Endometrial microvascular endothelial cells (primary cell): ENCODE data around the gene CLCN2. TPM values are rescaled to one million over a fixed set of nuclear protein-coding genes. Genes with fewer than 3 reads are reported as not detected.

ENCODE experiments used
- in situ Hi-C: cut with HindIII; loops from 2 replicates; pipeline ENCODE4 v1.10.0; 2017; ENCODE audit warnings: low sequenced_read_pairs, low pct_unique_long_range_greater_than_20kb; ENCODE audit errors: inconsistent ontology term
- total RNA-seq: library from RNA; depleted of rRNA; stranded (reverse); fragments of >200 nt; gene quantifications from one replicate; pipeline ENCODE4 v1.2.3, GENCODE V29; 2015; ENCODE audit errors: inconsistent ontology term

CLCN2 gene
- total RNA-seq, 1 donor from 2014 or later, result 3.4 TPM

DNA sequence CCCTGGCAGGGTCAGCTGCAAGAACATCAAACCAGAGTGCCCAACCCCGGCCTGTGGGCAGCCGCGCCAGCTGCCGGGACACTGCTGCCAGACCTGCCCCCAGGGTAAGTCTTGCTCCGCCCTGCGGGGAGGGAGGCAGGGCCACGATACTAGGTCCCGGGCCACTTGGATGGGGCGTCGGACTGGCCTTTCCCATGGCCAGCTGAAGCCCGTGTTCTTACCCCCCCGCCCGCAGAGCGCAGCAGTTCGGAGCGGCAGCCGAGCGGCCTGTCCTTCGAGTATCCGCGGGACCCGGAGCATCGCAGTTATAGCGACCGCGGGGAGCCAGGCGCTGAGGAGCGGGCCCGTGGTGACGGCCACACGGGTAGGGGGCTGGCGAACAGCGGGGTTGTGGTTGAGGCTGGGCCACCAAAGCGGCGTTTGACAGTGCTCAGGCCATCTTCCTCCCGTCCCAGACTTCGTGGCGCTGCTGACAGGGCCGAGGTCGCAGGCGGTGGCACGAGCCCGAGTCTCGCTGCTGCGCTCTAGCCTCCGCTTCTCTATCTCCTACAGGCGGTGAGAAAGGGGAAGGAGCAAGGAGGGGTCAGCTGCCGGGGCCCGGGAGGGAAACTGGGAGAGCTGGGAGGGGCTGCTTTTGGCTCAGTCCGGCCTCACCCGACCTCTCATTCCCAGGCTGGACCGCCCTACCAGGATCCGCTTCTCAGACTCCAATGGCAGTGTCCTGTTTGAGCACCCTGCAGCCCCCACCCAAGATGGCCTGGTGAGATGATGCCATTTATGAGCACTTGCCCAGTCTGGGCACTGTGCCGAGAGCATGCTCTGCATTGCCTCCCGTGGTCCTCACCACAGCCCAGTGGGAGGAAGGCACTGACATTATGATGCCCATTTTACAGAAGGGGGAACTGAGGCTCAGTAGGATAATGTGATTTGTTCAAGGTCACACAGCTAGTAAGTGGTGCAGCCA, 20.1 kb upstream of the CLCN2 start:
- in situ Hi-C loops, result no loop called here

- in situ Hi-C loops, result no loop called here
Observed at GRCh38 chr3:184380627-184381260, 19.3 kb upstream of the CLCN2 start.

DNA sequence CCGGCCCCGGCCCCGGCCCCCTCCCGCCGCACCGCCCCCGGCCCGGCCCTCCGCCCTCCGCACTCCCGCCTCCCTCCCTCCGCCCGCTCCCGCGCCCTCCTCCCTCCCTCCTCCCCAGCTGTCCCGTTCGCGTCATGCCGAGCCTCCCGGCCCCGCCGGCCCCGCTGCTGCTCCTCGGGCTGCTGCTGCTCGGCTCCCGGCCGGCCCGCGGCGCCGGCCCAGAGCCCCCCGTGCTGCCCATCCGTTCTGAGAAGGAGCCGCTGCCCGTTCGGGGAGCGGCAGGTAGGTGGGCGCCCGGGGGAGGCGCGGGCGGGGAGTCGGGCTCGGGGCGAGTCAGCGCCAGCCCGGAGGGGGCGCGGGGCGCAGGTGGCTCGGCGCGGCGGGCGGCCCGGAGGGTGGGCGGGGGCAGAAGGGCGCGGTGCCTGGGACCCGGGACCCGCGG, 18.8 kb upstream of the CLCN2 start:
- in situ Hi-C loops, result no loop called here

- in situ Hi-C loops, result no loop called here
Observed at GRCh38 chr3:184379358-184380184, 18.2 kb upstream of the CLCN2 start, which contains the start of gene CHRD. TSS of gene CHRD (plus strand) at chr3:184380054. CDS start at chr3:184380319, 265 bp downstream.

DNA sequence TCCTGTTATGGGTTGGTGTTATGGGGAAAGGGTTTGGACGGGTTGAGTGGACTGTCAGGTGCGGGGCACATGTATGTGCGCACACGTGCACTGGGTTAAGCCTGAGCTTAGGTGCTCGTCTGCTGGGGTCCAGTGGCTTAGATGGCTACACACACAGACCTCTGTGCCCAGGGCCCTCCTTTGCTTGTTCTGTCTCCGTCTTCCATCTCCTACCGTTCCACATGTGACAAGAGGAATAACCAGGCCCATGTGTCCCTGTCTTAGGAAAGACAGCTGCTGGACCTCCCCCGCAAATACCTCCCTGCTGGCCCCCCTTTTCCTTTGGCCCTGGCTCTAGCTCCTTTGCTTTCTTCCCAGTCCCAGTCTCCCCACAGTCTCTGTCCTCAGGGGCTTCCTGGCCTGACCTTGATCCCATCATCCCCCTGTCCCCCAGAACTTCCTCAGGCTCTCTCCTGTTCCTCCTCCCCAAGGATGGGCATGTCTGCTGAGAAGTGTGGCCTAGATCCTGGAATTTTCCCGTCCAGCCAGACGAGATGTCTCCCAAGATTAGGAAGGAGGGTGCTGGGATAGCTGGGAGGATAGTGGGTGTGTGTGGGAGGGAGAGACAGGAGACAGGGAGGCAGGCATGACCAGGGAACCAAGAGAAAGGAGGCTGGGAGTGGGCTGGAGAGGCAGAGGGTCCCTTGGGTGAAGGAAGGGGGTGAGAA, 17.4 kb upstream of the CLCN2 start:
- in situ Hi-C loops, result no loop called here

DNA sequence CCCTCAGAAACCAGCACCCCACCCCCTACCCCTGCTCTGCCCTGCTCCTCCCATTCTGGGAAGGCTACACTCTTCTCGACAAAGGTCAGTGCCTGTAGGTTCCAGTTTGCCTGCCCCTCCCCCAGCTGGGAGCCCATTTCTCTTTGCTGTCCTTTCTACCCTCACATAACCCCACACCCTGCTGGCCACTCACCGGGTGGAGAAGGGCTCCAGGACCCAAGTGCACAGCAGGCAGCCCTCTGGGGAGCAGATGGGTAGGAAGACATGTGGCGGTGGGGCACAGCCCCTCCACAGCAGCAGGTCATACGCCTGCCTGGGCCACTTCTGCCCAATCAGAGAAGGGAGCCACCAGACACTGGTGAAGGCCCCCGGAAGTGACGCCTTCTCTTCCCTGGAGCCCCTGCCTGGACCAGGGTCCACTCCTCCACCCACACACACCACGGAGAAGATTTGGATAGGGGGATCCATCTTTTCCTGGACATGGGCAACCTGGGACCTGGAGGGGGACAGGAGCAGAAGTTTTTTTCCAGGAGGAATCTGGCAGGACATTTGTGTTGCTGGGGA, 16.6 kb upstream of the CLCN2 start, which contains the start of gene THPO:
THPO (minus strand) TSS at position 326 of the 564 bp plus-strand sequence. CDS start 1,948 bp downstream, outside the sequence.
- in situ Hi-C loops, result no loop called here

DNA sequence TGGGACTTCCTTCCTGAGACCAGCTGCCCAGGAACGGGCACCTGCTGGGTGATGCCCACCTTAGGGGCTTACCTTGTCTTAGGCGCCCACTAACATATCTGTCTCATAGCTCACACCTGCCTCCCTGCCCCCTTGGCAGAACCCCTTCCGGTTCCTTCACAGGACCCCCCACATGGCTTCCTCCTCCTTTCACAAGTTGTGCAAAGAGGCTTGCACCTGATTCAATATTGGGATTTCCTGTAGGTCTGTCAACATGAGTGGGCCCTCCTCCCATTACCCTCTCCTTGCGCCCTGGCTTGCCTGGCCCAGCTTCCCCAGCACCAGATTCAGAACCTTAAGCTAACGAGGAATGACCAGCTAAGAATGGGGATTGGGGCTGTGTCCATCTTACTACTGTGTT, 16.0 kb upstream of the CLCN2 start:
- in situ Hi-C loops, result no loop called here

DNA sequence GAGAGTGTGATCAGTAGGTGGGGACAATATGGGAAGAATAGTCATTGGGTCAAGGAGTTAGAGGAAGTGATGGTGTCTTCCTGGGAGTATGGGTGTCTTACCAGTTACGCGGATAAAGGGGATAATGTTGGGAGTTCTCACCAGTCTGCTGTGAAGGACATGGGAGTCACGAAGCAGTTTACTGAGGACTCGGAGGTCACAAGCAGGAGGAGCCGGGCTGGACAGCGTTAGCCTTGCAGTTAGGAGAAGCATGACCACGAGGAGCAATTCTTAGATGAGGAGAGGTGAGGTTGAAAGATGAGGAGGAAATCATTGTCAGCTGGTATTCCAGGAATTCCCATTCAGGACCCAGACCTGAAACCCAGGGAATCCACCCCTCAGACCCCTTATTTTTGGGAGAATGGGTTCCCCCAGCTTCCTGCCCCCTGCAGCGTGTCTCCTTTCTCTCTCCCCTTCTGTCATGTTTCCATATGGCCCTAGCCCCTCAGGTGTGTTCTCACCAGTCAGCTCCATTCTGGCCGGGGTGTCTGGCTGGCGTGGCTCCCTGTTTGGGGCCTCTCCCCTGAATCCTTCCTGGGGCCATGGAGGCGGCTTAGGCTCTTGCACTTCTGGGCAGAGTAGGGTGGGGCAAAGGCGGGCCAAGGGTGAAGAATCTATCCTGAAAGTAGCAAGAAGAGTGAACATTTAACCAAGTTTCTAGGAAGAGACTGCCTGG, 14.5 kb upstream of the CLCN2 start:
- in situ Hi-C loops, result no loop called here

DNA sequence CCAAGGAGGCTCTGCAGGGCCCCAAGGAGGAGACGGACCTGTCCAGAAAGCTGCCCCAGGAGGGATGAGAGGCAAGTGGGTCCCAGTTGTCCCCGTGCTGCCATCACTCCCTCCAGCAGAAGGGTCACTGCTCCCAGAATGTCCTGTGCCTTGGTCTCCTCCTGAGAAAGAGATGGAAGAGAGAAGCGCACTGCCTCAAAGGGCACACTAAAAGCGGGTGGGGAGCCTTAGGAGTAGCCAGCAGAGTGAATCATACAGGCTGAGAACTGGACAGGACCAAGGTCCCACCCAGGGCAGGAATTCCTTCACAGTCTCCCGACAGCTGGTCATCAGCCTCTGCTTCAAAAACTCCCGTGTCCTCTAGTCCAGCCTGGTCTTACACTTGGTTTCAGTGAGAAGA, 12.0 kb upstream of the CLCN2 start:
- in situ Hi-C loops, result no loop called here

GRCh38 chr3:184372911-184373310, 11.5 kb upstream of the CLCN2 start:
- in situ Hi-C loops, result no loop called here

GRCh38 chr3:184372296-184372821, 11.0 kb upstream of the CLCN2 start:
- in situ Hi-C loops, result no loop called here

GRCh38 chr3:184371570-184372018, 10.2 kb upstream of the CLCN2 start:
- in situ Hi-C loops, result no loop called here

- in situ Hi-C loops, result no loop called here
Observed at GRCh38 chr3:184368586-184369183, 7.3 kb upstream of the CLCN2 start.

- in situ Hi-C loops, result no loop called here
Observed at GRCh38 chr3:184368116-184368515, 6.7 kb upstream of the CLCN2 start.

DNA sequence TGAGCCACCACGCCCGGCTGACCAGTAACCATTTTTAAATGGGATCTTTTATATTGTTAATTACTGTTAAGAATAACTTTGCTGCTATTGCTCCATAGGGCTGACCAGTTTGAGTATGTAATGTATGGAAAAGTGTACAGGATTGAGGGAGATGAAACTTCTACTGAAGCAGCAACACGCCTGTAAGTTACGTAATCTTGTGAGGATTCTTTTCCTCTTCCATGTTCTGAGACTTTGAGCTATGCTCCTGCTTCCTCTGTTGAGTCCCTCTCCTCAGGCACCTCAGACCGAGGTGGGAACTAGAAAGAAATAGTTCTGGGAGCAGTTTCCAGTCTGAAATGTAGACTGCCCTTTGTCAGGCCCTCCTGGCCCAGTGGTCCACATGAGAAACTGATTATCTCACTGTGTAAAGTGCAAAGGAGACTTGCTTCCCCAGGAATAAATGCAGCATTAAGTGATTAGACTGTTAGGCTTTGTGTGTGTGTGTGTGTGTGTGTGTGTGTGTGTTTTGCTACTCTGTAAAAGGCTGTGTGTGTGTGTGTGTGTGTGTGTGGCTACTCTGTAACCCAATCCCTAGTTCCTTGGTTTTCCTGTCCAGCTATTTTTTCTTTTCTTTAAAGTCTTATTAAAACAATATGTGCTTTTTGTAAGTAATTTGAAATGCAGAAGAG, 5.3 kb upstream of the CLCN2 start:
- in situ Hi-C loops, result no loop called here
